ENCODE results near the gene MOV10. TPM values are rescaled to one million over a fixed set of nuclear protein-coding genes. Genes with fewer than 3 reads are reported as not detected.

The MOV10 gene, protein sequence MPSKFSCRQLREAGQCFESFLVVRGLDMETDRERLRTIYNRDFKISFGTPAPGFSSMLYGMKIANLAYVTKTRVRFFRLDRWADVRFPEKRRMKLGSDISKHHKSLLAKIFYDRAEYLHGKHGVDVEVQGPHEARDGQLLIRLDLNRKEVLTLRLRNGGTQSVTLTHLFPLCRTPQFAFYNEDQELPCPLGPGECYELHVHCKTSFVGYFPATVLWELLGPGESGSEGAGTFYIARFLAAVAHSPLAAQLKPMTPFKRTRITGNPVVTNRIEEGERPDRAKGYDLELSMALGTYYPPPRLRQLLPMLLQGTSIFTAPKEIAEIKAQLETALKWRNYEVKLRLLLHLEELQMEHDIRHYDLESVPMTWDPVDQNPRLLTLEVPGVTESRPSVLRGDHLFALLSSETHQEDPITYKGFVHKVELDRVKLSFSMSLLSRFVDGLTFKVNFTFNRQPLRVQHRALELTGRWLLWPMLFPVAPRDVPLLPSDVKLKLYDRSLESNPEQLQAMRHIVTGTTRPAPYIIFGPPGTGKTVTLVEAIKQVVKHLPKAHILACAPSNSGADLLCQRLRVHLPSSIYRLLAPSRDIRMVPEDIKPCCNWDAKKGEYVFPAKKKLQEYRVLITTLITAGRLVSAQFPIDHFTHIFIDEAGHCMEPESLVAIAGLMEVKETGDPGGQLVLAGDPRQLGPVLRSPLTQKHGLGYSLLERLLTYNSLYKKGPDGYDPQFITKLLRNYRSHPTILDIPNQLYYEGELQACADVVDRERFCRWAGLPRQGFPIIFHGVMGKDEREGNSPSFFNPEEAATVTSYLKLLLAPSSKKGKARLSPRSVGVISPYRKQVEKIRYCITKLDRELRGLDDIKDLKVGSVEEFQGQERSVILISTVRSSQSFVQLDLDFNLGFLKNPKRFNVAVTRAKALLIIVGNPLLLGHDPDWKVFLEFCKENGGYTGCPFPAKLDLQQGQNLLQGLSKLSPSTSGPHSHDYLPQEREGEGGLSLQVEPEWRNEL
- 33.2 and 34.9 TPM in 2 replicates for total RNA-seq

DNA sequence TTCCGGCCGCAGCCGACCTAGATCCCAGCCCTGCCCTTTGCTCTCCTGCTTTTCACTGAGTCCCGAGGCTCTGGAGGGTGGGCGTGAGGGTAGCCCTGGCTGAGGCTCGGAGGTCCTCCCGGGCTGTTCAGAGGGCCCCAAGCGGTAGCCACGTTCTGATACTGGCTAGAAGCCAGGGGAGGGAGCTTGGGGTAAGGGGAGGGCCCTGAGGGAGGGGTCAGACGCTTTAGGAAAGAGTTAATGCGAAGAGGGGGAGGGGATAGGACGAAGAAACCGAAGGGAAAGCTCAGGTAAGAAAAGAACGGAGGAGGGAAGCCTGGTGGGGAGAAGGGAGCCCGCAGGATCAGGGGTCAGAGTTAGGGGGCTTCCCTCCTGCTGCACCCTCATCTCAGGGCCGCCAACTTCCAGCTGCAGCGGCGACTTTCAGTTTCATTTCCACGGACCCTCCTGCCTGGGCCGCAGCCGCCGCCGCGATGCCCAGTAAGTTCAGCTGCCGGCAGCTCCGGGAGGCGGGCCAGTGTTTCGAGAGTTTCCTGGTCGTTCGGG is at the start of gene MOV10:
Gene MOV10 (plus strand): TSS at position 220 of the 546 bp plus-strand sequence. CDS start 254 bp downstream, at position 474.

DNA sequence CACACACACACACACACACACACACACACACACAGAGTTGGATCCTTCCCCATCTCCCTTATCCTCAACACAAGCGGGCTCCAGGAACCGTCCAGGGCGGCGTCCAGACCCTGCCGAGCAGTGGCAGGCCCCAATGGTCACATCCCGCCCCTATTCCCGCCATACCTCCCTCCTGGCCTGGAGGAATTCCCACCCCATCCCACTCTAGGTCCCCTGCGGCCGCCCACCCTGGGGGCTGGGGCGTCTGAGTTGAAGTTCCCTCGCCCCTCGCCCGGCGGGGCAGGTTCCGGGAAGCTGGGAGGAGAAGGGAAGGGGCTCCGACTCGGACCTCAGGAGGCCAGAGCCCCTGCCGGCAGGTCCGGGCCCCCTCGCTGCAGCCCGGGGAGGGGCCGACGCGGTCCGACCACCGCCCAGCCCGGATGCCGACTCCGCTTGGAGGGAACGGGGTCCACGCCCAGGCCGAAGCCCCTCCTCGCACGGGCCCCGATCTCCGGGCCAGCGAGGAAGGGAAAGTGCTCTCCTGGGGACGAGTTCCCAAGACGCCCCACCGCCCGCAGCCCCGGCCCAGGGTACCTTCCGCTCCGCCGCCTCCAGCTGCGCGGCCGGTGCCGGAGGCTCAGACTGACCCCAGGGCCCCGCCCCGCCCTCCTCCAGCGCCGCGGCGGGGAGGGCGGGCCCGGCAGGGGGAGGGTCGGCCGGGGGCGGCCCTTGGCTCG is 32.2 kb downstream of the MOV10 start, which contains the start of gene RHOC:
Gene RHOC (minus strand): TSS at position 623 of the 716 bp plus-strand sequence. CDS start 3,328 bp downstream, outside the sequence.

DNA sequence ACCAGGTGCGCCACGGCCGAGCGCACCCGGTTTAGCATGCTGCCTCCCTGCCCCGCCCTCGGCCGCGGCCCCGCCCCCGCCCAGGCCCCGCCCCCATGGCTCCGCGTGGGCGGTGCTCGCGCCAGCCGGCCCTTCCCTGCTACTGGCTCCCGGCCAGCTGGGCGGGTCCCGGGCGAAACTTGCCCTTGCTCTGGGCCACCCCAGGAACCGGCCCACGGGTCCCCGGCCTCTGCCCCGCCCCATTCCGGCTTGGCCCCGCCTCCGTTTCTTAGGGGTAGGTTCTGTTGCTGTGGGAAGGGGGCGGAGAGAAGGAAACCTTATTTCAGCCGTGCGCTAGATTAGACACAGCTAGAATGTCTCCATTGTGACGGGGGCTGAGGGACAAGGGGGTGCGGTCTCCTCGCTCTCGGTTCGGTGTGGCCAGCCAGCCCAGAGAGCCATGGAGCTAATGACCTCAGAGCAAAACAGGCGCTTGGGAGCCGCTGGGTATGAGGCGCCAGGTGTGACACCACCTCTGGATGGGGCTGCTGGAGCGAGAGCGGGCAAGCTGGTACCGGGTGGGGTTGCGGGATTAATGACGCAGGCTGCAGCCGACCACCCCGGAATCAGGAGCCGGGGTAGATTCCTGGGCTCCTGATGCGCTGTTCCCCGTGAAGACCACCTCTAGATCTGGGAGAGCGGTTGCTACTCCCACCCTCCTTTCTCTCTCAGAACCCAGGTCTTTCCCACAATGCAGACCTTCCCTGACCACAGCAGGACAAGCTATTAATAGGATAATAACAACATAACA is 41.0 kb downstream of the MOV10 start, which contains the start of gene PPM1J:
Gene PPM1J (minus strand): TSS at position 69 of the 790 bp plus-strand sequence. CDS start 31 bp downstream, at position 38.

Other genes with a start within 250 kb of the MOV10 start
- 1.0 and 1.1 TPM in 2 replicates for gene WNT2B, start 165.7 kb upstream of the MOV10 start, total RNA-seq
- gene ST7L, start 55.5 kb upstream of the MOV10 start, total RNA-seq, result 12.6 and 18.2 TPM in 2 replicates
- gene CAPZA1, start 54.8 kb upstream of the MOV10 start, total RNA-seq, result 178 and 197 TPM in 2 replicates
- gene RHOC, start 32.5 kb downstream of the MOV10 start, total RNA-seq, result 383 and 479 TPM in 2 replicates
- 0.43 and 0.65 TPM in 2 replicates for gene PPM1J, start 40.7 kb downstream of the MOV10 start, total RNA-seq